ENCODE data around the gene PRPF4. TPM values are rescaled to one million over a fixed set of nuclear protein-coding genes. Genes with fewer than 3 reads are reported as not detected.

Gene PRPF4
- total RNA-seq, 1 donor from 2014 or later, result 29.4 TPM

DNA sequence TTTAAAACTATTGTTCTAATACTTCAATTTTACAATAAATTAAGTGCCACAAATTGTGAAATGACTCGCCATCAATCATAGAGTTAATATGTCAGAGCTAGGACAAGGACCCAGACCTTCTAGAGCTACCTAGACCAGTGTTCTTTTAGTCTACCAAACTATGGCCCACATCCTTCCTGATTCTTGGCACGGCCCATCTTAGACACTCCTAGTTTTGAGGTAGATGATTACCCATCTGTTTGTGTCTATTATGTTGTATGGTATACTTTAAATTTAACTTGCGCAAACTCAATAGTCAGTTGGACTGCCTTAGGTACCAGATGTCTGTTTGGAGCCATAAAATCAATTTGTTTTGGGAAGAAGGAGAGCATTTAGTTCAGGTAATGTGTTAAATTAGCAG lies 17.6 kb upstream of the PRPF4 start:
- no peak overlapping the region for H3K4me3 Mint-ChIP-seq
- TF ChIP-seq, protein P1, sequence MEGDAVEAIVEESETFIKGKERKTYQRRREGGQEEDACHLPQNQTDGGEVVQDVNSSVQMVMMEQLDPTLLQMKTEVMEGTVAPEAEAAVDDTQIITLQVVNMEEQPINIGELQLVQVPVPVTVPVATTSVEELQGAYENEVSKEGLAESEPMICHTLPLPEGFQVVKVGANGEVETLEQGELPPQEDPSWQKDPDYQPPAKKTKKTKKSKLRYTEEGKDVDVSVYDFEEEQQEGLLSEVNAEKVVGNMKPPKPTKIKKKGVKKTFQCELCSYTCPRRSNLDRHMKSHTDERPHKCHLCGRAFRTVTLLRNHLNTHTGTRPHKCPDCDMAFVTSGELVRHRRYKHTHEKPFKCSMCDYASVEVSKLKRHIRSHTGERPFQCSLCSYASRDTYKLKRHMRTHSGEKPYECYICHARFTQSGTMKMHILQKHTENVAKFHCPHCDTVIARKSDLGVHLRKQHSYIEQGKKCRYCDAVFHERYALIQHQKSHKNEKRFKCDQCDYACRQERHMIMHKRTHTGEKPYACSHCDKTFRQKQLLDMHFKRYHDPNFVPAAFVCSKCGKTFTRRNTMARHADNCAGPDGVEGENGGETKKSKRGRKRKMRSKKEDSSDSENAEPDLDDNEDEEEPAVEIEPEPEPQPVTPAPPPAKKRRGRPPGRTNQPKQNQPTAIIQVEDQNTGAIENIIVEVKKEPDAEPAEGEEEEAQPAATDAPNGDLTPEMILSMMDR (IDR thresholded peaks at IDR 0.05; ENCODE audit: unreplicated experiment), result no peak
- DNase-seq (ENCODE audit: low spot score in 2 of 2, unreplicated experiment in 2 of 2), result no peak
- H3K27ac Mint-ChIP-seq, result no peak overlapping the region
- H3K27me3 Mint-ChIP-seq (ENCODE audit: low read depth), result no peaks in the 10 kb centered on the region
- H3K36me3 Mint-ChIP-seq, result peaks cover 26% of the 10 kb centered on the region
- no peaks in the 10 kb centered on the region for H3K4me1 Mint-ChIP-seq
- no peaks in the 10 kb centered on the region for H3K9me3 Mint-ChIP-seq

DNA sequence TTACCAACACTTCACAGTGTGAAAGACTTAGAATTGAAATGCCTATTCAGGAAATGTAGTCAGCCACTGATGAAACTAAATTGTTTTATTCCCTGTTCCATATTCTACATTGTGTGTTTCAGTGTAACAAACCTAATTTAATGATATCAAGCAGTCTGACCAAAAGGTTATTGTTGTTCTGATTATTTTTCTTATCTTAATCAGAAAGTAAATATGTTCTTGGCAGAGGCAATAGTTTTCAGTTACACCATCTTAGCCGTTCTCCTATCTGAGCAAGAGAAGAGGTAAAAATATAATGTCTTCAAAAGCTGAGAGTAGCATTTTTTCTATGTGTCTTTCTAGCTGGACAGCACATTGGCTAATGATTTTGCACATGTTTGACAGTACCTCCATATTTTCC lies 17.2 kb upstream of the PRPF4 start:
- TF ChIP-seq, protein P1 (IDR thresholded peaks at IDR 0.05; ENCODE audit: unreplicated experiment), result no peak
- H3K27me3 Mint-ChIP-seq (ENCODE audit: low read depth), result no peaks in the 10 kb centered on the region
- H3K36me3 Mint-ChIP-seq, result peaks cover 24% of the 10 kb centered on the region
- H3K4me1 Mint-ChIP-seq, result no peaks in the 10 kb centered on the region
- H3K9me3 Mint-ChIP-seq, result no peaks in the 10 kb centered on the region
- H3K27ac Mint-ChIP-seq, result no peak overlapping the region
- no peak for DNase-seq (ENCODE audit: low spot score in 2 of 2, unreplicated experiment in 2 of 2)
- H3K4me3 Mint-ChIP-seq, result no peak overlapping the region

DNA sequence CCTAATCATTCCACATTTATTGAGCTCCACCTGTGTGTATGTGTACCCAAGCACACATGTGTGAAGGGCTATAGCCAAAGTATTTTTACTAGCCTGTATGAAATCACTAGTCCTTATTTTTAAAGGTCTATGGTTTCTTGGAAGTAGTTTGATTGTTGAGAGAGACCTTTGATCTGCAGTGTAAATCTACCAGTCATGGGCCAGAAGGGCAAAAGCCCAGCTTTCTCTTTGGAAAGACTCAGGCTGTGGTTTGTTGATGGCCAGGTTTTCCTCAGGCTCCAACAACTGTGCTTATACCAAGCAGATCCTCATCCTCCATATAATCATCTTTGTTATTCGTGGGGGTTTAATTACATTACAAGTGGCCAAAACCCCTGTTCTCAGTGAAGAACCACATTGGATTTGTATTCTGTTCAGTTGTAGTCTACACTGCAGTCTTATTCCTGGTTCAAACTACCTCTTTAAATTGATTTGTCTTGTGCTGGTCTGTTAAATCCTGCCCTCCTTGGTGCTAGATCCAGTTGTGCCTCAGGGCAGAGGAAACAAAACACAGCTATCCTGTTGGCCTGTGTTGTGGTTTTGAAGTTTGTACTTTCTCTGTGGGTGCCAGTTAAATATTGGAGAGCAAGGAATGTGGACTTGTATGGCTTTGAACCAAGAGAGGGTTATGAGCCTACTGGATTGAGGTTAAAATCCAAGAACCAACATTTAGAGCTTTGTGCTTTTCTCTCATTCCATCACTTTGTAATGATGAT lies 13.4 kb upstream of the PRPF4 start:
- Mint-ChIP-seq H3K27ac (no peak overlapping the region), H3K36me3 (peaks cover 29% of the 10 kb centered on the region), H3K4me3 (no peak overlapping the region), H3K27me3 (ENCODE audit: low read depth) (no peaks in the 10 kb centered on the region), H3K4me1 (no peaks in the 10 kb centered on the region), H3K9me3 (no peaks in the 10 kb centered on the region)
- TF ChIP-seq, protein P1 (IDR thresholded peaks at IDR 0.05; ENCODE audit: unreplicated experiment), result no peak
- DNase-seq (ENCODE audit: low spot score in 2 of 2, unreplicated experiment in 2 of 2), result no peak

DNA sequence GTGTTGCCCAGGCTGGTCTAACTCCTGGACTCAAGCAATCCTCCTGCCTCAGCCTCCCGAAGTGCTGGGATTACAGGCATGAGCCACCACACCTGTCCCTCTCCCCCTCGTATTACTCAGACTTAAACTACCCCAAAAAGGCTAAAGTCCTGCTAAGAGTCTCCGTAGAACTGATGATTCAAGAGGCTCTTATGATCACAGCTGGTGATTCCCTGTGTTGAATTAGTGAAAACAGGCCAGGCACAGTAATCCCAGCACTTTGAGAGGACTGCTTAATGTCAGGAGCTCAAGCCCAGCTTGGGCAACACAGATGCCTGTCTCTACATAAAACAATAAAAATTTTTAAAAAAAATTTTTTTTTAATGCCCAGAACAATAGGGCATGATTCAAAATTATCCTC lies 9.3 kb upstream of the PRPF4 start:
- no peaks in the 10 kb centered on the region for H3K4me1 Mint-ChIP-seq
- H3K9me3 Mint-ChIP-seq, result no peaks in the 10 kb centered on the region
- no peaks in the 10 kb centered on the region for H3K27me3 Mint-ChIP-seq (ENCODE audit: low read depth)

DNA sequence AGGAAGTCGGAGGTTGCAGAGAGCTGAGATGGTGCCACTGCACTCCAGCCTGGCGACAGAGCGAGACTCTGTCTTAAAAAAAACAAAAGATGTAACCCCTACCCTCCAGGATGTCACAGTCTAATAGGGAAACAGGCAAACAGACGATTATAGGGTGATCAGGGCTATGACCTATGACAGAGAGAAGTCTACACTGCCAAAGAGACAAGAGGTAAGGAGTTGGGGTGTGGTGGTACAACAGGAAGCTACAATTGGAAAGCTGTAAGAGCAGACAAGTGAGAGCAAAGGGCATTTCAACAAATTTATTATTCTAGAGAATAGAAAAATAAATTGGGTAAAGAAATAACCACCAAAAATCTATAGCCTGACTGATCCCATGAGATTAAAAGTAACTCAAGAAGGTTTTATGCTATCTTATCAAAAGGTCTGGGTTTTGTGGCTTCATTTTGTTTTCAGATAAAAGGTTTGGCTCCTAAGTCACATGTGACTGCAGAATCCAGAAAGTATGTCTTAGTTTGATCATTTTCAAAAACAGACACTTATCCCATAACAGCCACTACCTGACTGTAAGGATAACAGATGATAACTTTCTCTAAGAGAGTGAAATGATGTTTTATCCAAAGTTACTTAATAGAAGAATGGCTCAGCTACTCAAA lies 7.4 kb upstream of the PRPF4 start:
- Mint-ChIP-seq H3K27ac (no peak overlapping the region), H3K36me3 (peaks cover 25% of the 10 kb centered on the region), H3K27me3 (ENCODE audit: low read depth) (no peaks in the 10 kb centered on the region), H3K9me3 (no peaks in the 10 kb centered on the region), H3K4me1 (no peaks in the 10 kb centered on the region), H3K4me3 (no peak overlapping the region)
- no peak for DNase-seq (ENCODE audit: low spot score in 2 of 2, unreplicated experiment in 2 of 2)
- TF ChIP-seq, protein P1 (IDR thresholded peaks at IDR 0.05; ENCODE audit: unreplicated experiment), result no peak

More for the DNA sequence above, 9.3 kb upstream of the PRPF4 start:
- peaks cover 26% of the 10 kb centered on the region for H3K36me3 Mint-ChIP-seq
- no peak overlapping the region for H3K27ac Mint-ChIP-seq
- TF ChIP-seq, protein P1 (IDR thresholded peaks at IDR 0.05; ENCODE audit: unreplicated experiment), result no peak
- H3K4me3 Mint-ChIP-seq, result no peak overlapping the region
- DNase-seq (ENCODE audit: low spot score in 2 of 2, unreplicated experiment in 2 of 2), result no peak
